SK-N-SH (cell line): Measurements from ENCODE around the gene SENP3.

Experiments used
- EP300 ChIP-seq, 2 experiments: IDR thresholded peaks; 2 replicates each; pipeline versions ENCODE4 v1.4.0 to v1.6.1; 2012; ENCODE audit warnings: borderline replicate concordance in 1 of 2, low read depth in 1 of 2, low read length in 1 of 2
- FOSL2 ChIP-seq: IDR thresholded peaks from 2 replicates; pipeline ENCODE4 v1.4.0; 2012; ENCODE audit warnings: low read depth, mild to moderate bottlenecking, moderate library complexity, borderline replicate concordance
- POLR2AphosphoS5 ChIP-seq: IDR thresholded peaks from 2 replicates; pipeline ENCODE4 v1.6.1; 2012; ENCODE audit warnings: low read depth, low read length
- RAD21 ChIP-seq: IDR thresholded peaks from 2 replicates; pipeline ENCODE4 v1.6.1; 2012; ENCODE audit warnings: mild to moderate bottlenecking, low read length
- SIN3A ChIP-seq: IDR thresholded peaks from 2 replicates; pipeline ENCODE4 v1.6.1; 2012; ENCODE audit warnings: low read depth, mild to moderate bottlenecking, low read length, moderate library complexity, borderline replicate concordance
- USF1 ChIP-seq: IDR thresholded peaks from 2 replicates; pipeline ENCODE4 v1.4.0; 2012; ENCODE audit warnings: low read depth, borderline replicate concordance
- YY1 ChIP-seq: IDR thresholded peaks from 2 replicates; pipeline ENCODE4 v1.4.0; 2012; ENCODE audit warnings: low read depth, mild to moderate bottlenecking
- TF ChIP-seq, protein P1 (sequence below): IDR thresholded peaks from 2 replicates; pipeline ENCODE4 v1.6.1; 2012; ENCODE audit warnings: mild to moderate bottlenecking, low read depth, low read length, moderate library complexity
- TF ChIP-seq, protein P2 (sequence below): fragments of 200-600 bp; sonication (generic); IDR thresholded peaks from 2 replicates; pipeline ENCODE4 v1.6.1; 2017; ENCODE audit warnings: antibody characterized with exemption, mild to moderate bottlenecking, moderate library complexity

- no peak for TF ChIP-seq POLR2AphosphoS5
- TF ChIP-seq, protein P1, sequence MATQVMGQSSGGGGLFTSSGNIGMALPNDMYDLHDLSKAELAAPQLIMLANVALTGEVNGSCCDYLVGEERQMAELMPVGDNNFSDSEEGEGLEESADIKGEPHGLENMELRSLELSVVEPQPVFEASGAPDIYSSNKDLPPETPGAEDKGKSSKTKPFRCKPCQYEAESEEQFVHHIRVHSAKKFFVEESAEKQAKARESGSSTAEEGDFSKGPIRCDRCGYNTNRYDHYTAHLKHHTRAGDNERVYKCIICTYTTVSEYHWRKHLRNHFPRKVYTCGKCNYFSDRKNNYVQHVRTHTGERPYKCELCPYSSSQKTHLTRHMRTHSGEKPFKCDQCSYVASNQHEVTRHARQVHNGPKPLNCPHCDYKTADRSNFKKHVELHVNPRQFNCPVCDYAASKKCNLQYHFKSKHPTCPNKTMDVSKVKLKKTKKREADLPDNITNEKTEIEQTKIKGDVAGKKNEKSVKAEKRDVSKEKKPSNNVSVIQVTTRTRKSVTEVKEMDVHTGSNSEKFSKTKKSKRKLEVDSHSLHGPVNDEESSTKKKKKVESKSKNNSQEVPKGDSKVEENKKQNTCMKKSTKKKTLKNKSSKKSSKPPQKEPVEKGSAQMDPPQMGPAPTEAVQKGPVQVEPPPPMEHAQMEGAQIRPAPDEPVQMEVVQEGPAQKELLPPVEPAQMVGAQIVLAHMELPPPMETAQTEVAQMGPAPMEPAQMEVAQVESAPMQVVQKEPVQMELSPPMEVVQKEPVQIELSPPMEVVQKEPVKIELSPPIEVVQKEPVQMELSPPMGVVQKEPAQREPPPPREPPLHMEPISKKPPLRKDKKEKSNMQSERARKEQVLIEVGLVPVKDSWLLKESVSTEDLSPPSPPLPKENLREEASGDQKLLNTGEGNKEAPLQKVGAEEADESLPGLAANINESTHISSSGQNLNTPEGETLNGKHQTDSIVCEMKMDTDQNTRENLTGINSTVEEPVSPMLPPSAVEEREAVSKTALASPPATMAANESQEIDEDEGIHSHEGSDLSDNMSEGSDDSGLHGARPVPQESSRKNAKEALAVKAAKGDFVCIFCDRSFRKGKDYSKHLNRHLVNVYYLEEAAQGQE: no peak
- TF ChIP-seq, protein P2, sequence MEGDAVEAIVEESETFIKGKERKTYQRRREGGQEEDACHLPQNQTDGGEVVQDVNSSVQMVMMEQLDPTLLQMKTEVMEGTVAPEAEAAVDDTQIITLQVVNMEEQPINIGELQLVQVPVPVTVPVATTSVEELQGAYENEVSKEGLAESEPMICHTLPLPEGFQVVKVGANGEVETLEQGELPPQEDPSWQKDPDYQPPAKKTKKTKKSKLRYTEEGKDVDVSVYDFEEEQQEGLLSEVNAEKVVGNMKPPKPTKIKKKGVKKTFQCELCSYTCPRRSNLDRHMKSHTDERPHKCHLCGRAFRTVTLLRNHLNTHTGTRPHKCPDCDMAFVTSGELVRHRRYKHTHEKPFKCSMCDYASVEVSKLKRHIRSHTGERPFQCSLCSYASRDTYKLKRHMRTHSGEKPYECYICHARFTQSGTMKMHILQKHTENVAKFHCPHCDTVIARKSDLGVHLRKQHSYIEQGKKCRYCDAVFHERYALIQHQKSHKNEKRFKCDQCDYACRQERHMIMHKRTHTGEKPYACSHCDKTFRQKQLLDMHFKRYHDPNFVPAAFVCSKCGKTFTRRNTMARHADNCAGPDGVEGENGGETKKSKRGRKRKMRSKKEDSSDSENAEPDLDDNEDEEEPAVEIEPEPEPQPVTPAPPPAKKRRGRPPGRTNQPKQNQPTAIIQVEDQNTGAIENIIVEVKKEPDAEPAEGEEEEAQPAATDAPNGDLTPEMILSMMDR: no peak
- no peak for TF ChIP-seq RAD21
- no peak for TF ChIP-seq YY1
- TF ChIP-seq EP300 (IDR thresholded peaks at IDR 0.05; ENCODE audit: borderline replicate concordance in 1 of 2, low read depth in 1 of 2, low read length in 1 of 2): no peak
- TF ChIP-seq FOSL2: no peak
- TF ChIP-seq USF1: no peak
- TF ChIP-seq SIN3A: no peak
Observed at GRCh38 chr17:7618608-7619007, 56.9 kb downstream of the SENP3 start.
